T-helper 1 cell treated with Interleukin-12 subunit alpha and Interleukin-12 subunit beta and Interleukin-4 antibody, amounts not matched to agents 30 μg/mL and 1 μg/mL, for 36 hours (primary cell): Measurements from ENCODE around the gene DAW1.
"Not testable (repeated sequence)": the region's sequence is repeated elsewhere in the genome, so short reads cannot be mapped to it uniquely, and the experiment has no call there.

Source experiments
- H3K27ac Mint-ChIP-seq: one replicate; pipeline ENCODE4 v1.8.0; 2021; ENCODE audit warnings: mild to moderate bottlenecking, mixed read lengths
- H3K27me3 Mint-ChIP-seq: one replicate; pipeline ENCODE4 v1.8.0; 2021; ENCODE audit warnings: low read depth, mixed read lengths
- H3K36me3 Mint-ChIP-seq: one replicate; pipeline ENCODE4 v1.8.0; 2021; ENCODE audit warnings: low read depth, mixed read lengths
- H3K4me1 Mint-ChIP-seq: one replicate; pipeline ENCODE4 v1.8.0; 2021; ENCODE audit warnings: low read depth, mixed read lengths
- H3K4me3 Mint-ChIP-seq: one replicate; pipeline ENCODE4 v1.8.0; 2021; ENCODE audit warnings: mild to moderate bottlenecking, moderate library complexity, mixed read lengths
- H3K9me3 Mint-ChIP-seq: one replicate; pipeline ENCODE4 v1.8.0; 2021; ENCODE audit warnings: mixed read lengths

DAW1 gene

DNA sequence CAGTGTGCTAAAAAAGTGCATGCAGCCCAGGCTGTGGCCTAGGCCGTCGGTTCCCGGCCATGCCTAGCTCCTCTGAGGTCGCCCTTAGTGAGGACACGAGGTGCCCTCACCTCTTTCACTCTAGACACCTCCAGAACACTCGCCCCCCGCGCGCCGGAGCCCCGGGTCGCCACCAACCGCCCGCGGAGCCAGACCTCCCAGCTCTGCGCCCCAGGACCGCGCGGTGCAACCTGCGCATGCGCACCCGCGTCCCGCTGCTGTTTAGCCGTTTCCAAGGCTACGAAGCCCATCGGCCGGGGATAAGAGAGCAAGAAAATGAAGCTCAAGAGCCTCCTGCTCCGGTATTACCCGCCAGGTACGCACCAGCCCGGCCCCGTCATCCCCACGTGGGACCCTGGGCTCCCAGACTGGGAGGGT, at the start of gene DAW1:
Gene DAW1 (plus strand): TSS at position 257 of the 417 bp plus-strand sequence. CDS start 59 bp downstream, at position 316.
- no peak within 1 kb of the TSS for H3K4me3 Mint-ChIP-seq
- H3K9me3 Mint-ChIP-seq: no peaks in the 10 kb centered on the region
- H3K27ac Mint-ChIP-seq: no peak within 1 kb of the TSS
- H3K4me1 Mint-ChIP-seq: no peaks in the 10 kb centered on the region
- peaks cover 37% of the 10 kb centered on the region for H3K27me3 Mint-ChIP-seq
- H3K36me3 Mint-ChIP-seq: no peaks in the 10 kb centered on the region

DNA sequence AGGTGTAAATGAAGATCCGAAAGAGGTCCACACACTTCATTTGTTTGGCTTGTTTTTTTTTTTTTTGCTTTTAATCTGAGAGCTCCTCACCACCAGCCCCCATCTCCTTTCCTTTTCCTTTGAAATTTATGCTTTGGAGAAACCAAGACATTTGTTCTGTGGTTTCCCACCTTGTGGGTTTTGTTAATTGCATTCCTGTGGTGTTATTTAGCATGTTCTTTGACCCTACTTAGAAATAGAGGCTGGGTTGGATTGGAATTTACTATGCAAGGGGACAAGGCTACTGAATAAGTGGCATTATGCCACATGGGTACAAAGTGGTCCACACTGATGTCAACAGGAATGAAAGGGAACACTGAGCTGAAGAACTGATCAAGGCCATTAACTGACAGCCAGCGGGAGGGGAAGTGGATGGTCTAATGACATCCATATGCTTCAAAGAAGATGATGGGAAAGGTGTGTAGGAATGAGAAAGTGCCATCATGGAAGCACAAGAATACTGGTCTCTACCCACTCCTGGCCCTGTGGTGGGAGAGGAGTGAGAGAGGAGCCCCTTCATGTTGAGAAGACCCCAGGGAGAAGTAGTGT, 48.9 kb upstream of the DAW1 start:
- no peak overlapping the region for H3K4me3 Mint-ChIP-seq
- H3K9me3 Mint-ChIP-seq: no peaks in the 10 kb centered on the region
- no peak overlapping the region for H3K27ac Mint-ChIP-seq
- peaks cover 8% of the 10 kb centered on the region for H3K4me1 Mint-ChIP-seq
- H3K27me3 Mint-ChIP-seq: peaks cover 9% of the 10 kb centered on the region
- no peaks in the 10 kb centered on the region for H3K36me3 Mint-ChIP-seq

DNA sequence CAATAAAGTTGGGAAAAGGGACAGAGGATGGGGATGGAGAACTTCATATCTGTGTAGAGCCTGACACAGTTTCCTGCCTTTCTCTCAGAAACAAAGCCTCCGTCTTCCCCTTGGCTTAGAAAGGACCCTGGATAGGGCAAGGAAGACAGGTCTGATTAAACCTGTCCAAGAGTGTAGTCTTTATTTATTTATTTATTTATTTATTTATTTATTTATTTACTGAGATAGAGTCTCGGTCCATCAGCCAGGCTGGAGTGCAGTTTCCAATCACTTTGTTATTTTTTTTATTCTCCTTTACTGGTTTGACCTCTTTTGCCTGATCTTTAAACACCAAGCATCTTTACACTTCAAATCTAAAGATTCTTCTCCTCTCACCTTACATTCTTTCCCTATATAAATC, 47.5 kb upstream of the DAW1 start:
- no peaks in the 10 kb centered on the region for H3K4me1 Mint-ChIP-seq
- no peak overlapping the region for H3K4me3 Mint-ChIP-seq
- H3K27me3 Mint-ChIP-seq: peaks cover 9% of the 10 kb centered on the region
- H3K36me3 Mint-ChIP-seq: no peaks in the 10 kb centered on the region
- no peak overlapping the region for H3K27ac Mint-ChIP-seq
- H3K9me3 Mint-ChIP-seq: no peaks in the 10 kb centered on the region

GRCh38 chr2:227824711-227825110, 46.7 kb upstream of the DAW1 start:
- Mint-ChIP-seq H3K27ac (no peak overlapping the region), H3K4me3 (no peak overlapping the region), H3K36me3 (no peaks in the 10 kb centered on the region), H3K9me3 (no peaks in the 10 kb centered on the region), H3K27me3 (peaks cover 9% of the 10 kb centered on the region), H3K4me1 (no peaks in the 10 kb centered on the region)

- H3K4me3 Mint-ChIP-seq: no peak overlapping the region
- H3K36me3 Mint-ChIP-seq: no peaks in the 10 kb centered on the region
- no peak overlapping the region for H3K27ac Mint-ChIP-seq
- H3K9me3 Mint-ChIP-seq: no peaks in the 10 kb centered on the region
- H3K27me3 Mint-ChIP-seq: peaks cover 9% of the 10 kb centered on the region
- H3K4me1 Mint-ChIP-seq: no peaks in the 10 kb centered on the region
Measured at GRCh38 chr2:227826019-227826521, 45.4 kb upstream of the DAW1 start.

- Mint-ChIP-seq H3K4me3 (no peak overlapping the region), H3K27ac (peak overlapping the region; percentile 14)
Measured at GRCh38 chr2:227826563-227826962, 44.9 kb upstream of the DAW1 start.

GRCh38 chr2:227827143-227827542, 44.3 kb upstream of the DAW1 start:
- Mint-ChIP-seq H3K4me1 (no peaks in the 10 kb centered on the region), H3K9me3 (no peaks in the 10 kb centered on the region), H3K27ac (no peak overlapping the region), H3K4me3 (no peak overlapping the region), H3K36me3 (no peaks in the 10 kb centered on the region), H3K27me3 (peaks cover 9% of the 10 kb centered on the region)

More at GRCh38 chr2:227826563-227826962, 44.9 kb upstream of the DAW1 start:
- Mint-ChIP-seq H3K4me1 (no peaks in the 10 kb centered on the region), H3K9me3 (no peaks in the 10 kb centered on the region), H3K27me3 (peaks cover 9% of the 10 kb centered on the region), H3K36me3 (no peaks in the 10 kb centered on the region)

DNA sequence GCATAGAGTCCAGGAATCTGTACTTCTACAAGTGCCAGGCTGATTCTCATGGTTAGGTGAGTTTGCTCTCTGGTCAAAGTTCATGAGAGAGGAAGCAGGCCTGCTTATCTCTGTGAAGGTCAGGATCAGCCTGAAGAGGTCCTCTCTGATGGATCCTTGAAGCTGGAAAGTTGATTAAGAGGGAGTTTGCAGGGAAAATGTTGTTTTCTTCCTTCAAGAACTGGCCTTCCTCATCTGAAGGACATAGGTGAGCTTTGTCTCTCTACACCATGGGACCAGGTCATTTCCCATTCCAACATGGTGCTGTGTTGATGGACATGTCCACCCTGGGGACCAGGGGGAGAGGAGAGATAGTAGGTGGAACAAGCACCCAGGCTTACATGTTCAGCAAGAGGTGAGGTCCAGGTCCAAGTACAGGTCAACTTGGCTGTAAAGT, 42.9 kb upstream of the DAW1 start:
- Mint-ChIP-seq H3K27ac (no peak overlapping the region), H3K36me3 (no peaks in the 10 kb centered on the region), H3K4me1 (no peaks in the 10 kb centered on the region)

DNA sequence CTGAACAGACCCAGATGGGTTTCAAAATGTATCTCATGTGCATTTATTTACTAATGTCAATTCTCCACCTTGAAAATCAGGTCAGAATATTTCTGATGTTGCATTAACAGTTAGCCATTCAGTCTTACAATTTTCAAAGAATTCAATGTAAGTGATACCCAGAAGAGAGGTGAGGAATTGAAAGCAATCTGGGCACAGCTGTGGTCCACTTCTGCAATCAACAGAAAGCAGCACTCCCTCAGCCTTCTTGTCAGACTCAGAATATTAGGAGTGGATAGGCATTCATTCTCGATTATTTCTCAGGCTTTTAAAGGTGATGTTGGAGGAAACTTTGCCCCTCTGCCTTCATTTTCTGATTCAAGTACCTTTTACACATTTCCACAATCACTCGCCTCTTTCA, 42.1 kb upstream of the DAW1 start:
- Mint-ChIP-seq H3K9me3 (no peaks in the 10 kb centered on the region), H3K4me3 (no peak overlapping the region), H3K4me1 (no peaks in the 10 kb centered on the region), H3K27ac (no peak overlapping the region), H3K36me3 (no peaks in the 10 kb centered on the region), H3K27me3 (peaks cover 3% of the 10 kb centered on the region)

More for the DNA sequence above, 42.9 kb upstream of the DAW1 start:
- H3K27me3 Mint-ChIP-seq: peaks cover 3% of the 10 kb centered on the region
- H3K9me3 Mint-ChIP-seq: no peaks in the 10 kb centered on the region
- H3K4me3 Mint-ChIP-seq: no peak overlapping the region

GRCh38 chr2:227834423-227834822, 37.0 kb upstream of the DAW1 start:
- H3K27ac Mint-ChIP-seq: no peak overlapping the region
- no peaks in the 10 kb centered on the region for H3K4me1 Mint-ChIP-seq
- no peak overlapping the region for H3K4me3 Mint-ChIP-seq
- H3K9me3 Mint-ChIP-seq: peaks cover 3% of the 10 kb centered on the region
- H3K27me3 Mint-ChIP-seq: peaks cover 4% of the 10 kb centered on the region
- H3K36me3 Mint-ChIP-seq: no peaks in the 10 kb centered on the region

- Mint-ChIP-seq H3K4me3 (no peak overlapping the region), H3K27me3 (peaks cover 4% of the 10 kb centered on the region), H3K4me1 (no peaks in the 10 kb centered on the region), H3K36me3 (no peaks in the 10 kb centered on the region), H3K9me3 (peaks cover 3% of the 10 kb centered on the region), H3K27ac (no peak overlapping the region)
Measured at GRCh38 chr2:227834916-227835650, 36.3 kb upstream of the DAW1 start.

DNA sequence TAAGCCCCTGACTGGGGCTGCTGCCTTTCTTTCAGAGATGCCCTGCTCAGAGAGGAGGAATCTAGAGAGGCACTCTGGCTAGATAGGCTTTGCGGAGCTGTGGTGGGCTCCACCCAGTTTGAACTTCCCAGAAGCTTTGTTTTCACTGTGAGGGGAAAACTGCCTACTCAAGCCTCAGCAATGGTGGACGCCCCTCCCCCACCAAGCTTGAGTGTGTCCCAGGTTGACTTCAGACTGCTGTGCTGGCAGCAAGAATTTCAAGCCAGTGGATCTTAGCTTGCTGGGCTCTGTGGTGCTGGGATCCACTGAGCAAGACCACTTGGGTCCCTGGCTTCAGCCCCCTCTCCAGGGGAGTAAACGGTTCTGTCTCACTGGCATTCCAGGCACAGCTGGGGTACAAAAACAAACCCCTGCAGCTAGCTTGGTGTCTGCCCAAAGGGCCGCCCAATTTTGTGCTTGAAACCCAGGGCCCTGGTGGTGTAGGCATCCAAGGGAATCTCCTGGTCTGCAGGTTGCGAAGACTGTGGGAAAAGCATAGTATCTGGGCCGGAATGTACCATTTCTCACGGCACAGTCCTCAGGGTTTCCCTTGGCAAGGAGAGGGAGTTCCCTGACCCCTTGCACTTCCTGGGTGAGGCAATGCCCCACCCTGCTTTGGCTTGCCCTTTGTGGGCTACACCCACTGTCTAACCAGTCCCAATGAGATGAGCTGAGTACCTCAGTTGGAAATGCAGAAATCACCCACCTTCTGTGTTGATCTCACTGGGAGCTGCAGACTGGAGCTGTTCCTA, 31.9 kb upstream of the DAW1 start:
- H3K4me1 Mint-ChIP-seq, H3K36me3 Mint-ChIP-seq, H3K9me3 Mint-ChIP-seq, H3K27ac Mint-ChIP-seq, H3K4me3 Mint-ChIP-seq, H3K27me3 Mint-ChIP-seq: not testable (repeated sequence)

GRCh38 chr2:227846831-227847230, 24.6 kb upstream of the DAW1 start:
- no peaks in the 10 kb centered on the region for H3K36me3 Mint-ChIP-seq
- no peak overlapping the region for H3K27ac Mint-ChIP-seq
- no peaks in the 10 kb centered on the region for H3K27me3 Mint-ChIP-seq
- no peak overlapping the region for H3K4me3 Mint-ChIP-seq
- no peaks in the 10 kb centered on the region for H3K4me1 Mint-ChIP-seq
- no peaks in the 10 kb centered on the region for H3K9me3 Mint-ChIP-seq

DNA sequence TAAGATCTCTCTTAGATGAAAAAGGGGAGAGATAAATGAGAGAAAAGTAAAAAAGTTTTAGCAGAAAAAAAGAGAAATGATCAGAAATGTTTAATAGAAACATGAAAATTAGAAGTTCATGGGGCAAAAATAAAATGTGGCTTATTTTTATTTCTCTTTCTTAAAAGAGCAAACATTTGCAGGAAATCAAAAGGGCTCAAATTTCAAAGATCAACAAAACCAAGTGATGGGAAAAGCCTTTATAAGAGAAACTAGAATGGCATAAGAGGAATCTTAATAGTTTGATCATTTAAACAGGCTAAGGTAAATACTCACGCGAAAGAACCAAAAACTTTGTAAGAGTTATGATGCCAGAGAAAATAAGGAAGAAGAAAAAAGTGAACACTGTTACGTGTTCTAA, 23.3 kb upstream of the DAW1 start:
- H3K4me1 Mint-ChIP-seq: no peaks in the 10 kb centered on the region
- H3K27me3 Mint-ChIP-seq: no peaks in the 10 kb centered on the region
- H3K36me3 Mint-ChIP-seq: no peaks in the 10 kb centered on the region
- H3K27ac Mint-ChIP-seq: no peak overlapping the region
- H3K9me3 Mint-ChIP-seq: no peaks in the 10 kb centered on the region
- no peak overlapping the region for H3K4me3 Mint-ChIP-seq

- Mint-ChIP-seq H3K27me3 (no peaks in the 10 kb centered on the region), H3K36me3 (no peaks in the 10 kb centered on the region), H3K4me3 (no peak overlapping the region), H3K9me3 (no peaks in the 10 kb centered on the region), H3K4me1 (no peaks in the 10 kb centered on the region), H3K27ac (no peak overlapping the region)
Measured at GRCh38 chr2:227848586-227848985, 22.8 kb upstream of the DAW1 start.
